ENCODE results near the gene OR14J1.

GRCh38 chr6:29294499-29294914 is 7.0 kb upstream of the OR14J1 start:
- TF ChIP-seq ARNTL (CRISPR knock-in tag; IDR thresholded peaks at IDR 0.05; ENCODE audit: borderline replicate concordance, low read depth) (no peak), ESRRG (CRISPR knock-in tag; IDR thresholded peaks at IDR 0.05) (no peak), SNAI2 (CRISPR knock-in tag; IDR thresholded peaks at IDR 0.05) (no peak), CSDC2 (CRISPR knock-in tag; IDR thresholded peaks at IDR 0.05) (no peak), ZNF8 (CRISPR knock-in tag; IDR thresholded peaks at IDR 0.05) (no peak), POU6F1 (CRISPR knock-in tag; IDR thresholded peaks at IDR 0.05; ENCODE audit: borderline replicate concordance, low read depth) (no peak), ISL1 (CRISPR knock-in tag; IDR thresholded peaks at IDR 0.05) (no peak), ZNF70 (CRISPR knock-in tag; IDR thresholded peaks at IDR 0.05) (no peak), ZFP3 (CRISPR knock-in tag; IDR thresholded peaks at IDR 0.05) (no peak), PATZ1 (CRISPR knock-in tag; IDR thresholded peaks at IDR 0.05; ENCODE audit: borderline replicate concordance) (no peak), CSRNP3 (CRISPR knock-in tag; IDR thresholded peaks at IDR 0.05) (no peak), RARB (CRISPR knock-in tag; IDR thresholded peaks at IDR 0.05) (no peak), CREB5 (CRISPR knock-in tag; IDR thresholded peaks at IDR 0.05; ENCODE audit: low read depth) (no peak), TOX (CRISPR knock-in tag; IDR thresholded peaks at IDR 0.05; ENCODE audit: borderline replicate concordance) (no peak)

Data from SK-N-SH treated with all-trans-retinoic acid at 6 μM for 48 hours (cell line).